Measurements from ENCODE around the gene URM1.

The URM1 gene

GRCh38 chr9:128349125-128349524 lies 22.0 kb upstream of the URM1 start:
- DNase-seq (ENCODE audit: low spot score): no peak

- DNase-seq (ENCODE audit: low spot score): no peak
Observed at GRCh38 chr9:128349772-128350171, 21.4 kb upstream of the URM1 start.

- no peak for DNase-seq (ENCODE audit: low spot score)
Observed at GRCh38 chr9:128355451-128355850, 15.7 kb upstream of the URM1 start.

- no peak for DNase-seq (ENCODE audit: low spot score)
Observed at GRCh38 chr9:128358090-128358489, 13.1 kb upstream of the URM1 start.

- DNase-seq (ENCODE audit: low spot score): peak; percentile 27
Observed at GRCh38 chr9:128358861-128359260, 12.3 kb upstream of the URM1 start.

GRCh38 chr9:128360826-128361225 lies 10.3 kb upstream of the URM1 start:
- DNase-seq (ENCODE audit: low spot score): no peak

- DNase-seq (ENCODE audit: low spot score): no peak
Observed at GRCh38 chr9:128361296-128361985, 9.7 kb upstream of the URM1 start.

GRCh38 chr9:128361986-128362646 lies 9.1 kb upstream of the URM1 start:
- peak; percentile 90 for DNase-seq (ENCODE audit: low spot score)

GRCh38 chr9:128362774-128363173 lies 8.4 kb upstream of the URM1 start:
- no peak for DNase-seq (ENCODE audit: low spot score)

GRCh38 chr9:128365525-128365924 lies 5.6 kb upstream of the URM1 start:
- DNase-seq (ENCODE audit: low spot score): no peak

GRCh38 chr9:128369024-128369706 lies 2.0 kb upstream of the URM1 start:
- no peak for DNase-seq (ENCODE audit: low spot score)

- no peak for DNase-seq (ENCODE audit: low spot score)
Observed at GRCh38 chr9:128370367-128370751, 815 bp upstream of the URM1 start.

GRCh38 chr9:128371630-128372117 lies 500 bp downstream of the URM1 start:
- no peak for DNase-seq (ENCODE audit: low spot score)

- DNase-seq (ENCODE audit: low spot score): no peak
Observed at GRCh38 chr9:128372188-128372641, 1.0 kb downstream of the URM1 start.

- DNase-seq (ENCODE audit: low spot score): no peak
Observed at GRCh38 chr9:128372784-128373183, 1.6 kb downstream of the URM1 start.

GRCh38 chr9:128374221-128374675 lies 3.1 kb downstream of the URM1 start:
- no peak for DNase-seq (ENCODE audit: low spot score)

- DNase-seq (ENCODE audit: low spot score): no peak
Observed at GRCh38 chr9:128375865-128376264, 4.7 kb downstream of the URM1 start.

GRCh38 chr9:128382261-128382660 lies 11.1 kb downstream of the URM1 start:
- no peak for DNase-seq (ENCODE audit: low spot score)

- DNase-seq (ENCODE audit: low spot score): no peak
Observed at GRCh38 chr9:128383007-128383753, 12.0 kb downstream of the URM1 start.

GRCh38 chr9:128383791-128384190 lies 12.6 kb downstream of the URM1 start:
- no peak for DNase-seq (ENCODE audit: low spot score)

GRCh38 chr9:128384801-128385495 lies 13.8 kb downstream of the URM1 start:
- DNase-seq (ENCODE audit: low spot score): no peak

Data from AG08395 (cell line).